HG03196 (cell line): ENCODE measurements around the gene COPZ1.
"Not testable (repeated sequence)": the region's sequence is repeated elsewhere in the genome, so short reads cannot be mapped to it uniquely, and the experiment has no call there.

ENCODE experiments used
- ATAC-seq: cut with Tn5 transposase; IDR thresholded peaks from one replicate; pipeline ENCODE4 v1.9.1; 2021; ENCODE audit not compliant: unreplicated experiment

COPZ1 gene

GRCh38 chr12:54294152-54294952 is 30.6 kb upstream of the COPZ1 start:
- ATAC-seq = no peak

- no peak for ATAC-seq
These were observed 29.9 kb upstream of the COPZ1 start for GRCh38 chr12:54294953-54295566.

GRCh38 chr12:54296393-54297099 is 28.4 kb upstream of the COPZ1 start:
- no peak for ATAC-seq

- no peak for ATAC-seq
These were observed 26.0 kb upstream of the COPZ1 start for GRCh38 chr12:54298904-54299303.

- no peak for ATAC-seq
These were observed 25.3 kb upstream of the COPZ1 start for GRCh38 chr12:54299515-54300224.

GRCh38 chr12:54300225-54300731 is 24.7 kb upstream of the COPZ1 start:
- ATAC-seq = no peak

GRCh38 chr12:54300732-54301427 is 24.1 kb upstream of the COPZ1 start, which contains the start of gene NFE2:
Gene NFE2, minus strand, starts transcription at chr12:54301015. Its CDS starts 5,767 bp downstream, at chr12:54295248.
- ATAC-seq = no peak

GRCh38 chr12:54301428-54302048 is 23.4 kb upstream of the COPZ1 start:
- no peak for ATAC-seq

GRCh38 chr12:54303640-54304039 is 21.3 kb upstream of the COPZ1 start:
- no peak for ATAC-seq

- ATAC-seq = no peak
These were observed 20.6 kb upstream of the COPZ1 start for GRCh38 chr12:54304187-54304810.

GRCh38 chr12:54306925-54307741 is 17.8 kb upstream of the COPZ1 start:
- ATAC-seq = no peak

- ATAC-seq = no peak
These were observed 13.9 kb upstream of the COPZ1 start for GRCh38 chr12:54311051-54311450.

GRCh38 chr12:54312309-54312708 is 12.6 kb upstream of the COPZ1 start:
- not testable (repeated sequence) for ATAC-seq

GRCh38 chr12:54321363-54321762 is 3.6 kb upstream of the COPZ1 start:
- ATAC-seq = no peak

- not testable (repeated sequence) for ATAC-seq
These were observed 645 bp downstream of the COPZ1 start for GRCh38 chr12:54325442-54326109.

- no peak for ATAC-seq
These were observed 3.8 kb downstream of the COPZ1 start for GRCh38 chr12:54328595-54329337.

GRCh38 chr12:54329759-54330158 is 4.8 kb downstream of the COPZ1 start:
- ATAC-seq = no peak
